GM12874 (cell line): Measurements from ENCODE around the gene DENND4A.

Experiments
- CTCF ChIP-seq: IDR thresholded peaks from 2 replicates; pipeline ENCODE4 v1.5.1; 2011; ENCODE audit warnings: low read depth, mild to moderate bottlenecking, control low read depth, low read length, moderate library complexity; ENCODE audit not compliant: insufficient read depth

Gene DENND4A

GRCh38 chr15:65824941-65825544 is 33.0 kb upstream of the DENND4A start:
- TF ChIP-seq CTCF, result no peak

DNA sequence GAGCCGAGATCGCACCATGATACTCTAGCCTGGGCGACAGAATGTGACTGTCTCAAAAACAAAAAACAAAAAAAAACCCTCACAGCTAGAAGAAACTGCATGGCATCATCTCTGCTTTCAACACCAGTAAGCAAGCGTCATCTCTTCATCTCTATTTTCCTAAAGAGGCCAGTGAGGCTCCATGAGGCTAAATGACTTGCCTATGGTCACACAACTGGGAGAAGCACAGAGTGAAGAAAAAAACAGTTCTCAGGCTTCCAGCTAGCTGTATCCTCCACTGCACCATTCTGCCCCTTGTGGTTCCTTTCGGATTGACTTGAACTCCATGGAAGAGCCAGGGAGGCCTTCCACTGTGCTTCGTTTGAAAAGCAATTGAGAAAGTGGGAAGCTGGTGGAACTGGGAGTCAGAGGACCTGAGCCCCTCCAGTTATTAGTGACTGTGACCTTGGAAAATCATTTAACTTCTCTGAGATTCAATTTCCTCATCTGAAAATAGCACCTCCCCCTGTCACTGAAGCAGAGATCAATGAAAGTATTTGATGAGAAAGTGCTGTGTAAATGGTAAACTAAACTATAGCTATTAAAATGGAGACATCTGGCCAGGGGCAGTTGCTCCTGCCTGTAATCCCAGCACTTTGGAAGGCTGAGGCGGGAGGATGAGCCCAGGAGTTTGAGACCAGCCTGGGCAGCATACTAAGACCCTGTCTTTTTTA is 32.1 kb upstream of the DENND4A start:
- TF ChIP-seq CTCF, result peak; percentile 62

- TF ChIP-seq CTCF, result no peak
These were observed 30.2 kb upstream of the DENND4A start for GRCh38 chr15:65822316-65822715.

- TF ChIP-seq CTCF, result no peak
These were observed 29.0 kb upstream of the DENND4A start for GRCh38 chr15:65821070-65821469.

- no peak for TF ChIP-seq CTCF
These were observed 27.5 kb upstream of the DENND4A start for GRCh38 chr15:65819563-65819960.

DNA sequence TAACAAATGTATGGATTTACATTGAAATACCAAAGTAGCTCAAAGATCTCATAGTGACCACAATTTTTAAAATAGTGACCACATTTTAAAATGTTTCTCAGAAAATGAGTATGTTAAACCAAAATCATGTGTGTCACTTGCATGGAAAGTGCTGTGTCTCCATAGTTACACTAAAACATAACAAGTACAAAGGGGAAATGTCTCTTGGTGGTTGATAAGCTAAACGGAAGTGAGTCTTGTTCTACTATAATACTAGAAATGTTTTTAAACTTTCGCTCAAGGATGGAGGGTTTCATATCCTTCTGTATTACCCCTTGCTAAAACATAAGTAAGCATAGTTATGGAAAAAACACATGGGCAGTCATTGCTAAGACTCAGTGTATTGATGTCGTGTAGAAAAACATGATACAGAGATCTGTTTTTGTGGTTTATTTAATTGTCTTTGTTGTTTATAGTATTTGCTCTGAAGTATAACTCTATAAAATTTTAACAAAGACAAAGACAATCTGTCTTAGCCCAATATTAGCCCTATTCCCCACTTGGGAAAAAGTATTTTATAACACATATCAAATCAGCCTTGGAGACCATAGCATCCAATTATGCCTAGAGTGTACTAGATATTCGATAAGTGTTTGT is 27.0 kb upstream of the DENND4A start:
- no peak for TF ChIP-seq CTCF

GRCh38 chr15:65816441-65816840 is 24.3 kb upstream of the DENND4A start:
- no peak for TF ChIP-seq CTCF
